ENCODE measurements around the gene ANXA10.
"Not testable (repeated sequence)": the region's sequence is repeated elsewhere in the genome, so short reads cannot be mapped to it uniquely, and the experiment has no call there.

Gene ANXA10

DNA sequence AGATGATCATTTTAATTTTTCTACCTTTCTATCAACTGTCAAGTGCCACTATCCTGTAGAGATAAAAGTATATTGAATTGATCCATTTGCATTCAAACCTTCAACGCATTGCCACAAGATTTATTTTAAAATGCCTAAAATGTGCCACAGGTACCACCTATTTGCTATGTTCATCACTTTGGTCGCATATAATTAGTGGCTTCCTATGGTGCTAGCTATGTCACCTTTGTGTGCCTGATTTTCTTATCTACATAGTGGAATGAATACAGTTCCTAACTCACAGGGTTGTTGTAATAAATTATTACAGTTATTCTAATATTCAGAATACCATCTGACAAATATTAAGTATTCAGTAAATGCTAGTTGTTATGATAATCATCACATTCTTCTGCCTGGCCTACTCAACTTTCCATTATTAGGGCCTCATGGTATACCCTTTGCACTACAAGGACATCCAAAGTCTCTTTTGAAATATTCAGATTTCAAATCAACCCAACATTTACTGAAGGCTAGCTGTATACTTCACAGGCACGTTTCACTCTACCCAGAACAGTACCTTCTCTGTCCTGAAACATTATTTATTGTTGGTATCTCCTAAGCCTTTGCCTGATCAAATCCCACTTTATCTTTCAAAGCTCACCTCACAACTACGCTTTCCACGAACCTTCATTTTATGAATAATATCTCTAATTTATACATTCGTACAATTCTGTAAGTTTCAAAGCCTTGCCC, 62.4 kb downstream of the ANXA10 start:
- no peak for DNase-seq (ENCODE audit: low spot score)
- no peak for FAIRE-seq

DNA sequence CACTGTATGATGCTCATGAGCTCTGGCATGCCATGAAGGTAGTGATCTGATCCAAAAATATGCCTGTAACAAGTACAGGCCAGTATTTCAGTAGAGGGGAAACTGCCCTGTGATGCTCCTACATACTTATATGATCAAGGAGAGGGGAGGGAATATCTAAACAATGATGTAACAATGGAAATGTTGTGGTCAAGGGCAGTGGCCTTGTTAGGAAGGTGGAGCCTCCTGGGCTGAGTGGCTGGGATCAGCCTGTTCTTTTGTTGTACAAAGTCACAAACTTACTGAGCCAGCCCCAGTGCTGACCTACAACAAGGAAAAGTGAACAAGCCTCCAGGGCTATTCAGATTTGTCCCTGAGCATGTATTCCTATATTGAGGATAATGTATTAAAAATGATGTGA, 70.3 kb downstream of the ANXA10 start:
- DNase-seq (ENCODE audit: low spot score) (no peak), FAIRE-seq (no peak)

DNA sequence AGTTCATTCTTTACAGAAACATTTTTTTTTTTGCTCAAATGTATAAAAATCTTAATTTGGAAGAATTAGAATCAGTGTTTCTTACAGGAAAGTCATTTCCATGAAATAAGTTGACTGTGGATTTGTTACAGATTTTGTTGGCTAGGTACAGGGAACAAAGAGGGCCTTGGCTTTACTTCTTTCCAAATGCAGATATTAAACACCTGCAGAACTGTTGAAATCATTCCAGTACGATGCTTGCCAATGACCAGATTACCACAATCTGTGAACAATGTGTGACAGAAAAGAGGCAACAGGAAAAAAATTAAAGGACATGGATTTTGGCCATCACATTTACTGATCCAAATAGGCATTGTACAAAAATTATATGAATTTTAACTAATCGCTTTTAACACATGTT, 70.8 kb downstream of the ANXA10 start:
- FAIRE-seq (no peak), DNase-seq (ENCODE audit: low spot score) (no peak)

DNA sequence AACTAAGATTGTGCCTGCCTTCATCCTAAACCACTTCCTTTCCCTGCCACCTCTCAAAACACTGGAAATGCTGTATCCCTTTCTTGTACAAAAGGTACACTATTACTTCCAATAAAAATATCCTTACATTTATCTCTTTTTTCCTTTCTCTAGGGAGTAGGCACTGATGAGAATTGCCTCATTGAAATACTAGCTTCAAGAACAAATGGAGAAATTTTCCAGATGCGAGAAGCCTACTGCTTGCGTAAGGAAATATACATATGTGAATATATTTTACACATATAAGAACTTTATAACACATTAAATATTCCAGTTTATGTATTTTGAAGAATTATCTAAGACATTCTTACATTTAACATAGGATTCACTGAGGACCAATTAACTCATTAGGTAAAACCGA, 71.7 kb downstream of the ANXA10 start:
- no peak for FAIRE-seq

DNA sequence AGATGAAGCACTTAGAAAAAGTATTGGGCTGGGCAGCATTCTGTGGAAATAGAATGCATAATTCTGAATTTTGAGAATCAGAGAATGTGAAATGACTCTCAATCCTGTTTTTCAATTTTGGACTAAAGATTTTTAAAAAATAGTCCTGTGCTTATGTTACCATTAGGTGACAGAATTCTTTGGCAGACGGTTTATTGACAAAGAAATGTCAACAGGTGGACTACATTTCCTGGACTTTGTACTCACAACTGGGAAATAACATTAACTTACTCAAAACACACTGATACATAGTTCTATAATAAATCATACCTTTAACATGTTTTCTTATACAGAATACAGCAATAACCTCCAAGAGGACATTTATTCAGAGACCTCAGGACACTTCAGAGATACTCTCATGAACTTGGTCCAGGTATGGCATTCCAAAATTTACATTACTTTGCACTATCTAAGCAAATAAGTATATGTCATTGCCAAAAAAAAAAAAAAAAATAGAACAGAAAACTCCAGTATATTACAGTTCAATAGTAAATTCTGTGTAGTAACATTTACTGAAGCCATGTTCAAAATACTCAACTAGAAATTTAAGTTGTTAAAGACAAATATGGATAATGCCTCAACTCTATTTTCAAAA, 72.7 kb downstream of the ANXA10 start:
- FAIRE-seq, result no peak
- no peak for DNase-seq (ENCODE audit: low spot score)

More for the DNA sequence above, 71.7 kb downstream of the ANXA10 start:
- DNase-seq (ENCODE audit: low spot score), result no peak

DNA sequence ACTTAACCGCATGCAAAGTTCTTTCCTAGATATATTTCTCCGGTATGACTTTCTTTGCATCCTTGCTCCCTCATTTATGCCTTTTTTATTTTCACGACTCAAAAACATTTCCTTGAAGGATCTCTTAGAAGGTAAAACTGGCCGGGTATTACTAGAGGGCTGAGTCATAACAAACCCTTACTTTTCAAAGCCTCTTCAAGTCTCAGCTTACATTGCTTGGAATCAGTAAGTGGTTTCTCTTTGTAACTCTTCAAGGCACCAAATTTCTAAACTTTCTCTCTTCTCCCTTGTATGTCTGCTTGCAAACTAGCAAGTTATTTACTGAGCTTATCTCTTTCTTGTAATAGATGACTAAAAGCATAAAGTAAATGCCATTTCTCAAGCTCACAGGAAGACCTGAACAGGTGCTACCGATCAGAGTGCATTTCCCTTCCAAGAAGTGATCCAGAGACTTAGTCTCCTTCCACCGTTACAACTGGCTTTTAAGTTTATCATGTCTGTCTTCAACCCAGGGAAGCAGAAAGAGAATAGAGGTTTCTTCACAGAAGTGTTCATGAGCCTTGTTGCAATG, 75.5 kb downstream of the ANXA10 start:
- no peak for DNase-seq (ENCODE audit: low spot score)
- no peak for FAIRE-seq

DNA sequence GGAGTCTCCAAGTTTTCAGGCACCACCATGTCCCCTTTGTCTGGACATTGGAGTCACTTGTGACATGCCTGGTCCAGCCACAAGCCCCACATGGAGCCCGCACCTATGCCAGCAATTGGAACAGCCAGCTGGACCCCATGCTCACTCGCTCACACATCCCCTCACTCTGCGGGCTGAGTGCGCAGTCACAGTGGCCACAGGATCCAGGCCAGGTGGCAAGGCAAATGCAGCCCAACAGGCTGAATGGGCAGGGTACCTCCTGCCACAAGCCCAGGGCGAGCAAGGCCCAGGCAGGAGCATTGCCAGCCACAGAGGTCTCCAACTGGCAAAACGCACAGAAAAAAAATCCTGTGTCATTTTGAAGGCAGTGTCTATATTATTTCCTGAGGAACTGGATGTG, 82.0 kb downstream of the ANXA10 start:
- DNase-seq (ENCODE audit: low spot score) (no peak), FAIRE-seq (no peak)

DNA sequence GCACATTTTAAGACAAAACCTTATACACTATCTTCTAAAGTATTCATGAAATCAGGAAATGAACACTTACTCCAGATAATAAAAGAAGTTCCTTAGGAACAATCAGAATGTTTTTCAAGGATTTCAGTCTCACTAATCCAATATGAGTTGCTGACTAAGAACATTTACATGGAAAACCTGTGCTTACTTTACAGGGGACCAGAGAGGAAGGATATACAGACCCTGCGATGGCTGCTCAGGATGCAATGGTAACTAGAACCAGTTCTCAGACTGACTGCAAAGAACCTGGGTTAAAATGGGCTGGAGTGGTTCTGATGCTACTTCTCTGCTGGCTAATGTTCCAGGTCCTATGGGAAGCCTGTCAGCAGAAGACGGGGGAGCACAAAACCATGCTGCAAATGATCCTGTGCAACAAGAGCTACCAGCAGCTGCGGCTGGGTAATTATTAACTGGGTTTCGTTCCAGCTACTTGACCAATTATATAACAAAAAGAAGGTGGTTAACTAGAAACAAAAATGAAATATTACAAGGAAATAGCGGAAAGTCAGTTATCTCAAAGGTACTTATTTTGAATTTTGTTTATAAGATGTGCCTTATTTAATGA, 85.3 kb downstream of the ANXA10 start:
- FAIRE-seq (peak; percentile 24), DNase-seq (ENCODE audit: low spot score) (peak; percentile 25)

DNA sequence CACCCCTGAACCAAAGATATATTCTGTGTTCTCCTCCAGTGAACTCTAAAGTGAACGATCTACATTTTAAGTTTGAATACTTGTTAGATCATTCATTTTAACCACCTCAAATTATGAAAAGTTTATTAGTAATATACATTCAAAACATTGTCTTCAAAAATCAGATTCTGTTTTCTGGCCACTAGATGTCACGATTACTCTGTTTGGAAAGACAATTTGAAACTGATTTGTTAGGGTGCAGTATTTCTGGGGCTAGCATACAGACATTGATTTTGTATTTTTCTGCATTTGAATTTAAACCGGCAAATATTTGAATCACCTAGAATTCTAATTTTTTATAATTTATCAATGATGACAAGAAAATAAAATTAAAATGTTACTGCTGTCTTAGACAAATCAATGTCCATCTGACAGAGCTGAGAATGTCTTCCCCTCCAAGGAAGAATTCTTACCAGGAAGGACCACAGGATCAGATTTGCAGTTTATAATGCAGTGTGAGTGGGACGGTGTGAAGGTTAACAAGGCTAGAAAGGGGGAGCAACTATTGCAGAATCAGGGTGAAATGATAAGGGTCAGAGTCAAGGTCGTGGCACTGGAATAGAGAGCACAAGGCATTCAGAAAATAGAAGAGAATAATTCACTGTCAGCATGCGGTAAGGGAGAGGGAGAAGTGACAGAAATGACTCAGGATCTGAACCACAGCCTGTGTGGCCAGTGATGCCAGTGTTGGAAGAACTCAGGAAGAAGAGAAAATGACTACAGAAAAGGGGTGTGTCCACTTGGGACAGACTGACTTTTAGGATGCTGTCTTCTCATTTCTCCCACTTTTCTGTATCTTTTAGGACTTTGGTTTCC, 91.6 kb downstream of the ANXA10 start:
- FAIRE-seq (peak; percentile 56), DNase-seq (ENCODE audit: low spot score) (peak; percentile 69)

DNA sequence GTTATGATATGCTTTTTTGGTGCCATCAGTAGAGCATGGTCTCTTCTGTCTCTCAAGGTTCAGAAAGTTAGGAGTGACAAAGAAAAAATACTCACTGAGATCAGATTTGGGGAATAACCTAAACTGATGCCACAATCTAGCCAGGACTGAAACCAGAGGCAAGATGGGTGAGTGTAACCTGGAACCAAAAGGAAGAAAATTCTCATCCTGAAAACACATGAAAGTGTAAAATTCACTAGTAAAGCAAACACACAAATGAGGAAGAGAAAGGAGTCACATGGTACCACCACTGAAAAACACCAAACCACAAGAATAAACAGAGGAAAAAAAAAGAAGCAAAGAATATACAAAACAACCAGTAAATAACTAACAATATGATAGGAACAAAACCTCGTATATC, 96.4 kb downstream of the ANXA10 start:
- DNase-seq (ENCODE audit: low spot score) (no peak), FAIRE-seq (no peak)

DNA sequence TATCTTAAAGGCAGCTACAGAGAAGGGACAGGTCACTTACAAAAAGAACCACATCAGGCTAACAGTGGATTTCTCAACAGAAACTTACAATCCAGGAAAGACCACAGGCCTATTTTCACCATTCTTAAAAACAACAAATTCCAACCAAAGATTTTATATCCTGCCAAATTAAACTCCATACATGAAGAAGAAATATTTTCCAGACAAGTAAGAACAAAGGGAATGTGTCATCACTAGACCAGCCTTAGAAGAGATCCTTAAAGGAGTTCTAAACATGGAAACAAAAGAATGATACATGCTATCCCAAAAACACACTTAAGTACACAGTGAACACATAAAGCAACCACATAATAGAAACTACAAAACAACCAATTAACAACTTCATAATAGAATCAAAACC, 105.6 kb downstream of the ANXA10 start:
- FAIRE-seq (no peak), DNase-seq (ENCODE audit: low spot score) (no peak)

DNA sequence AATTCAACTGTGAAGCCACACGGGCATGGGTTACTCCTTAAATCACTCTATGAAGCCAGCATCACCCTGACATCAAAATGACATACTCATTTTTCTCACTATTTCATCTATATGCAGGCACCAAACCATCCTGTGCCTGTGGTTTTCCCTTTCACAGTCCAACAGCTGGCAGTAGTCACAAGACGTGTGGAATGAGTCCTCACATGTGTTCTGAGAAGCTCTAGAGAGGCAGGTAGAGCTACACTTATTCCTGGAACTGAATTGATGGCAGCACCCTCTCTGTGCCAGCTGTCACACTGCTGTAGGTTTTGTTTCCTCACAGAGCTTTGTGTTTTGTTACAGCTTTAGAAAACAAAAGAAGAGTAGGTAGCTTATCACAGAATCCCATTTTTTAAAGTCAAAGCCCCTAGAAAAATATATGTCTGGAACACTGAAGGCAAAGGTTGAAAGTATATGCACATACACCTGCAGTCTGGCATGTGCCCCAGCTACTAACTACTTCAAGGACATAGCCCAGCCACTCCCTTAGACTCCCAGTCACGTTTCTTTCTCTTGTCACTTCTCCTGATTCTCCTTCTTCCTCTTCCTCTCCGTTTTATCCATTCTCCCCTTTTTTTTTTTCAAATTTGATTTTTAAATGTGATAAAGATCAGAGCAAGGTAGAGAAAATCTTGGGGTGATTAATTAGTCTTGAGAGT, 107.1 kb downstream of the ANXA10 start:
- FAIRE-seq, result no peak
- DNase-seq (ENCODE audit: low spot score), result no peak

DNA sequence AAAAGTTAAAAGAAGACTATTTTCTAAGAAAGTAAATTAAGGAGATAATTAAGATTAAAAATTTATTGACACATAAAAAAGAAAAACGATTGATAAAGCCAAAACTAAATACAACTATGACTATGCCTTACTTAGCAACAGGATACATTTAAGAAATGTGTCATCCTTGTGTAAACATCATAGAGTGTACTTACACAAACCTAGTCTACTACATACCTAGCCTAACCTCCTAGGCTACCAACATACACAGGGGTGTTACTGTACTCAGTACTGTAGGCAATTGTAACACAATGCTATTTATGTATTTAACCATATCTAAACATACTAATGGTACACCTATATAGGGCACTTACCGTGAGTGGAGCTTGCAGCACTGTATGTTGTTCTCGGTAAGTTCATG, 108.3 kb downstream of the ANXA10 start:
- FAIRE-seq (no peak), DNase-seq (ENCODE audit: low spot score) (peak; percentile 32)

DNA sequence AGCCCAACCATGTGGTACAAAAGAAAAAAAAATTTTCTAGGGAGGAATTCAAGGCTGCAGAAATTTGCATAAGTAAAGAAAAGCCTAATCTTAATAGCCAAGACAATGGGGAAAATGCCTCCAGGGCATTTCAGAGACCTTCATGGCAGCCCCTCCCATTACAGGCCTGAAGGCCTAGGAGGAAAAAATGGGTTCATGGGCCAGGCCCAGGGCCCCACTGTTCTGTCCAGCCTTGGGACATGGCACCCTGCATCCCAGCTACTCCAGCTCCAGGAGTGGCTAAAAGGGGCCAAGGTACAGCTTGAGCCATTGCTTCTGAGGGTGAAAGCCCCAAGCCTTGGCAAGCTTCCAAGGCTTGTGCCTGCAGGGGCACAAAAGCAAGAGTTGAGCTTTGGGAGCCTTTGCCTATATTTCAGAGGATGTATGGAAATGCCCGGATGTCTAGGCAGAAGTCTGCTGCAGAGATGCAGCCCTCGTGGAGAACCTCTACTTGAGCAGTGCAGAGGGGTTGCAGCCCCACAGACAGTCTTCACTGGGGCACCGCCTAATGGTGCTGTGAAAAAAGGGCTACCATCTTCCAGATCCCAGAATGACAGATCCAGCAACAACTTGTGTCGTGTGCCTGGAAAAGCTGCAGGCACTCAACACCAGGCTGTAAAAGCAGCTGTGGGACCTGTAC, 111.0 kb downstream of the ANXA10 start:
- DNase-seq (ENCODE audit: low spot score) (no peak), FAIRE-seq (no peak)

DNA sequence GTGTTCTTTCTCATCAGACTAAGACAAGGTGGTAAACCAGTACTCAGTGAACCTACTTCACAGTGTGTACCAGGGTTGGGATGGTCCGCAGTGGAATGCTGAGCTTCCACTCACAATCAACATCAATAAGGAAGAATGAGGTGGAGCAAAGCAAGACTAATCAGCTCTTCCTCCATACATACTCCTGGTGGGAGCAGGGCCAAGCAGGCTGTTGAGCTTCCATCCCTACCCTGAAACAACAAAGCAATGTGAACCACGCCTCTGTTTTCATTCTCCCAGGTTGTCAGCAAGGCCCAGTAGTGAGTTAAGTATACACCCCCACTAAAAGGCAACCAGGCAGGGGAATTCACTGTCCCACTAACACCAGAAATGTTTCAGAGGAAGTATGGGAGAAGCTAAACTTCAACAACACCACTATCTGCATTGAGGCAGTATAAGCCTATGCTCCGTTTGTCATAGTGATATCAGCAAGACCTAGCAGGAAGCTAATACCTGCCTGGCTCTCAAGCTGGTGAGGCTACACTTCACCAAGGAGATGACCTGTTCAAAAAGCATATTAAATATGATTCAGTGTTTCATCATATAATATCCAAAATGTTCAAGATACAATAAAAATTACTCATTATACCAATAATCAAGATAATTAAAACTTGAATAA, 116.7 kb downstream of the ANXA10 start:
- DNase-seq (ENCODE audit: low spot score) (no peak), FAIRE-seq (no peak)

DNA sequence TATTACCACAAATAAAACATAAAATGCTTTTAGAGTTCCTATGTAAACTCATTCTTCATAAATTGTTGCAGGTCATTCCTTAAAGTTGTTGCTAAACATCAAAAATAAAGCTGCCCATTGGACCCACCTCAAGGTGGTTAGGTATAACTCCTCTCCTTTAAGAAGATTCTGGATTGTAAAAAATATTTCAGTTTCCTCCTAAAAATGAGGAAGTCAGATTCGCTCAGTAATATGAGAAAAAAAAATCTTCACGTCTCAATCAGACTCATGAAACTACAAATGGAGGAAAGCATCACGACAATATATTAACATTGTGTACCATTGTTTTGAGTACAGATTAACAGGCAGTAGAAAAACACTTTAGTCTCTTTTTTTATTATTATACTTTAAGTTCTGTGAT, 120.3 kb downstream of the ANXA10 start:
- DNase-seq (ENCODE audit: low spot score), result no peak
- no peak for FAIRE-seq

DNA sequence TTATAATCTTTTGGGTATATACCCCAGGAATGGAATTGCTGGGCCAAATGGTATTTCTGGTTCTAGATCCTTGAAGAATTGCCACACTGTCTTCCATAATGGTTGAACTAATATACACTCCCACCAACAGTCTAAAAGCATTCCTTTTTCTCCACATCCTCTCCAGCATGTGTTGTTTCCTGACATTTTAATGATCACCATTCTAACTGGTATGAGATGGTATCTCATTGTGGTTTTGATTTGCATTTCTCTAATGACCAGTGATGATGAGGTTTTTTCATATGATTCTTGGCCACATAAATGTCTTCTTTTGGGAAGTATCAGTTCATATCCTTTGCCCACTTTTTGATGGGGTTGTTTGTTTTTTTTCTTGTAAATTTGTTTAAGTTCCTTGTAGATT, 121.2 kb downstream of the ANXA10 start:
- not testable (repeated sequence) for FAIRE-seq; DNase-seq (ENCODE audit: low spot score)

DNA sequence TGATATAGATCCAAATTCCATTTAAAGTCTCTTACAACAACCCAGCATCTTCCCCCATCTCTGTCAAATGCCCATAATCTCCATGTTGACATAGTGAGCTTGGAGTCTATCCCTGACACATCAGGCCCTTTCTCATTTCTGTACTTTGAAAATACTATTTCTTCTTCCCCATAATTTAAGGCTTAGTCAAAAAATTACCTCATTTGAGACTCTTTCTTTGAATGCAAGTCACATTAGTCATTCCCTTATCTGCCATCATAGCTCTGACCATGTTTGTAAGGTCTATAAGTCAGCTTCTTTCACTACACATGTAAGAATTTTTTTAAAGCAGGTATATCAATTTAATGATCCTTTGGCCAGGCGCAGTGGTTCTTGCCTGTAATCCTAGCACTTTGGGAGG, 126.3 kb downstream of the ANXA10 start:
- FAIRE-seq (peak; percentile 59), DNase-seq (ENCODE audit: low spot score) (peak; percentile 79)

DNA sequence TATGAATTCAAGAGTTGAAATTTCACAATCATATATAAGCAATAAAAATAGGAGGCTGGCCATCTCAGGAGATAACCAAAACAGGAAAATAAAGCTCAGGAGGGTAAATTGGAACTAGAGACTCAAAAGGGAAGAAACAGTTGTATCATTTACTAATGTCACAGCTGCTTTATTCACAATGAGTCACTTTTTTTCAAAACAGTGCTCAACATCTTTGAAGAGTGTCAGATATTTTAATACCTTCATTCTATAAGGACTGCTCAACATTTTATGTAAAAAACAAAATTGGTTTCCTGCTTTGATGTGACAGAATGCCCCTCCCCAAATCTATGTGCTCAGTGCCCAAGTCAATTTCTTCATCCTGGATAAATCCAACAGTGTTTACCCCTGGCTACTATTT, 128.6 kb downstream of the ANXA10 start:
- DNase-seq (ENCODE audit: low spot score), result no peak
- no peak for FAIRE-seq

DNA sequence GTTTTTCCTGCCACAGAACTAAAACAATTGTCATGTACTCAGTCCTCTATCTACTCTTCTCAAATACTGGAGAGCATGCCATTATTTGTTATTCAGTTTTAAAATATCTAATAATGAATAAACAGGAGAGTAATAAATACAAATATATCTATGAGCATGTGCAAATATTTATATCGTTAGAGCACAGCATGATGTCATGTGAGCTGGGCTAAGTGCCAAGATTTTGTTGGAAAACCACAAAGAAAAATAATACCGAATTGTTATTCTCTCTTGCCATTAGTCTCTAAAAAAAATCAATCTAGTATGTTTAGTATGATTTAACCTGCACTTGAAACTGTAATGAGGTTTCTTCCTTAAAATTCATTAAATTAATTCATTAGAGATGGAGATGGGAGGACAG, 129.0 kb downstream of the ANXA10 start:
- FAIRE-seq (no peak), DNase-seq (ENCODE audit: low spot score) (no peak)
